A549 (cell line): ENCODE results near the gene EGFL8.

ENCODE experiments used
- CEBPB ChIP-seq, 2 experiments: fragments of >200 bp in 1 of 2; sonication (Bioruptor Twin) in 1 of 2; formaldehyde crosslinking in 1 of 2; IDR thresholded peaks; 2 replicates each; pipeline ENCODE4 v1.6.1; 2012 to 2016
- FOSL2 ChIP-seq, 2 experiments: fragments of 450-650 bp in 1 of 2; fragments of >200 bp in 1 of 2; sonication (Bioruptor Twin) in 1 of 2; formaldehyde crosslinking; IDR thresholded peaks; 2 replicates each; pipeline versions ENCODE4 v1.5.0 to v1.6.1; 2016 to 2020; ENCODE audit warnings: mild to moderate bottlenecking in 1 of 2, moderate library complexity in 1 of 2
- KDM1A ChIP-seq: fragments of 200-600 bp; sonication (generic); IDR thresholded peaks from 2 replicates; pipeline ENCODE4 v1.6.1; 2016; ENCODE audit warnings: low read depth, mild to moderate bottlenecking
- REST ChIP-seq: fragments of 200-600 bp; sonication (generic); IDR thresholded peaks from 2 replicates; pipeline ENCODE4 v1.6.1; 2016; ENCODE audit warnings: antibody characterized with exemption, mild to moderate bottlenecking, moderate library complexity
- ZC3H11A ChIP-seq: fragments of 450-650 bp; IDR thresholded peaks from 2 replicates; pipeline ENCODE4 v1.6.1; 2014; ENCODE audit warnings: antibody characterized with exemption, mild to moderate bottlenecking
- ZSCAN20 ChIP-seq: fragments of 250-450 bp; sonication (Bioruptor Pico); IDR thresholded peaks from 2 replicates; pipeline ENCODE4 v1.8.0; 2022; ENCODE audit warnings: mild to moderate bottlenecking, moderate library complexity
- TF ChIP-seq, protein P1 (sequence below): fragments of 250-450 bp; sonication (Bioruptor Pico); IDR thresholded peaks from 2 replicates; pipeline ENCODE4 v1.5.0; 2021; ENCODE audit warnings: mild to moderate bottlenecking, moderate library complexity, borderline replicate concordance

DNA sequence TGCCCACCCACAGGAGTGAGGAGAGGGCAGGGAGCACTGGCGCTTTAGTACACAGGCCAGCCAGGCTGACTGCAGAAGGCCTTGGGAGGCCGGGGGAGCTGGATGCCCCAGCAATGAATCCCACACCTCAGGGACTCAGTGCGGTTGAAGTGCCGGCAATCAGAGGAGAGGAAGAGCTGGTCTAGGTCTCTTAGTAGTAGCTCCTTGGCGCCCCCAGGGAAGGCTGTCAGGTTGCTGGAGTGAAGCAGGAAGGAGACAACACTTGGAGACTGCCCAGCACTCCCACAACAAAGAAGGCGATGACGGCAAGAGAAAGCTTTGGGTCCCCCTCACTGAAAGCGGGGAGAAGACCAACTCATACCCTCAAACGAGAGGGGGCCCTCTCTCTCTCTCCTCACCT lies 46.9 kb upstream of the EGFL8 start:
- TF ChIP-seq KDM1A (no peak), ZC3H11A (no peak), FOSL2 (IDR thresholded peaks at IDR 0.05) (no peak), FOSL2 (CRISPR knock-in tag; IDR thresholded peaks at IDR 0.05) (no peak), ZSCAN20 (CRISPR knock-in tag) (no peak), CEBPB (IDR thresholded peaks at IDR 0.05) (no peak), REST (no peak)
- TF ChIP-seq, protein P1, sequence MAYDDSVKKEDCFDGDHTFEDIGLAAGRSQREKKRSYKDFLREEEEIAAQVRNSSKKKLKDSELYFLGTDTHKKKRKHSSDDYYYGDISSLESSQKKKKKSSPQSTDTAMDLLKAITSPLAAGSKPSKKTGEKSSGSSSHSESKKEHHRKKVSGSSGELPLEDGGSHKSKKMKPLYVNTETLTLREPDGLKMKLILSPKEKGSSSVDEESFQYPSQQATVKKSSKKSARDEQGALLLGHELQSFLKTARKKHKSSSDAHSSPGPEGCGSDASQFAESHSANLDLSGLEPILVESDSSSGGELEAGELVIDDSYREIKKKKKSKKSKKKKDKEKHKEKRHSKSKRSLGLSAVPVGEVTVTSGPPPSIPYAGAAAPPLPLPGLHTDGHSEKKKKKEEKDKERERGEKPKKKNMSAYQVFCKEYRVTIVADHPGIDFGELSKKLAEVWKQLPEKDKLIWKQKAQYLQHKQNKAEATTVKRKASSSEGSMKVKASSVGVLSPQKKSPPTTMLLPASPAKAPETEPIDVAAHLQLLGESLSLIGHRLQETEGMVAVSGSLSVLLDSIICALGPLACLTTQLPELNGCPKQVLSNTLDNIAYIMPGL (CRISPR knock-in tag), result no peak
